Peyer's patch (tissue), 4 donors: ENCODE measurements around the gene EPM2AIP1. TPM values are rescaled to one million over a fixed set of nuclear protein-coding genes. Genes with fewer than 3 reads are reported as not detected.
A peak's percentile ranks its signal among the peaks of the same experiment; 100 is the strongest.

Experiments
- DNase-seq, 3 donors: peaks; one replicate each; pipeline ENCODE4 v3.0.0-alpha.2; 2017 to 2019
- H3K27ac ChIP-seq, 4 donors: fragments of 200-600 bp; sonication (generic); one replicate each; pipeline ENCODE4 v1.5.1; 2016 to 2019
- H3K27me3 ChIP-seq, 2 donors: fragments of 200-600 bp; sonication (generic); one replicate each; pipeline ENCODE4 v1.5.1; 2019
- H3K36me3 ChIP-seq, 3 donors: fragments of 200-600 bp; sonication (generic); one replicate each; pipeline ENCODE4 v1.5.1; 2016 to 2019
- H3K4me1 ChIP-seq, 4 donors: fragments of 200-600 bp; sonication (generic); one replicate each; pipeline ENCODE4 v1.5.1; 2016 to 2019
- H3K4me3 ChIP-seq, 4 donors: fragments of 200-600 bp; sonication (generic); 1 replicate in 3 of 4; 2 replicates in 1 of 4; pipeline ENCODE4 v1.5.1; 2016 to 2019; ENCODE audit warnings: mild to moderate bottlenecking in 1 of 4
- H3K9me3 ChIP-seq, 4 donors: fragments of 200-600 bp; sonication (generic); one replicate each; pipeline ENCODE4 v1.5.1; 2016 to 2019; ENCODE audit warnings: mild to moderate bottlenecking in 1 of 4
- CTCF ChIP-seq, 6 experiments: fragments of 450-650 bp in 4 of 6; fragments of 200-600 bp in 2 of 6; sonication (generic) in 1 of 6; IDR thresholded peaks; one replicate each; pipeline ENCODE4 v1.5.1; 2017 to 2019; ENCODE audit warnings: antibody characterized with exemption in 6 of 6, mild to moderate bottlenecking in 3 of 6, moderate library complexity in 1 of 6
- POLR2A ChIP-seq, 2 donors: fragments of 450-650 bp; IDR thresholded peaks; one replicate each; pipeline ENCODE4 v1.5.1; 2017; ENCODE audit warnings: antibody characterized with exemption in 2 of 2, mild to moderate bottlenecking in 2 of 2, moderate library complexity in 2 of 2
- total RNA-seq, 4 donors: library from RNA; depleted of rRNA; stranded (reverse); fragments of >200 nt; gene quantifications; one replicate each; pipeline ENCODE4 v1.1.0, GENCODE V29; 2016

EPM2AIP1 gene
- total RNA-seq, 4 donors from 2014 or later: 7.5 to 17.4 (median 10.6) TPM

DNA sequence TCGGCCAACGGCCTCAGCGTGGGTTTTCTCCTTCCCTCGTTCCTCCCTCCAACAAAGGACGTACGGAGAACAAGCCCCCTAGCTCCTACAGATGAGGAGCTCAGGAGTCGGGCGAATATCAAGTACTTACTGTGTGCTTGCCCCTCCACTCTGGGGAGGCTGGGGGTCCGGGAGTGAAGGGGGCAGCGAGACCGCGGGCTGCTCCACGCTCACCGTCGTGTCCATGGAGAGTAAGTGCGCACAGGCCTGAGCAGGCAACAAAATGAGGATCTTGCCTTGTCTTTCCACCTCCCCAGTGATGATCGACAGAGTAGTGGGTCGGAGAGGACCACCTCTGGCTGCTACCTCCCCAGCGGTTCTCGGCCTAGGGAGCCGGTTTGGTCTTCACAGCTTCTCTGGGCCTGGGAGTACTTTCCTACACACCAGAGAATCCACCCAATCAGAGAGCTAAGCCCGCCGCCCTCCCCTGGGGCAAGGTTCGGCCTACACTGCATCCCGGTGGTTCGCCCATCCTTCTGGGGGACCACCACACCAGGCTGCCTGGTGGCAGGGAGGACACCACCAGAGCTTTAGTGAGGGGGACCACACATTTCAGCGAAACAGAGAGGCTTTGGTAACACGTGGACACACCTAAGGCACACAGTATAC lies 47.5 kb downstream of the EPM2AIP1 start:
- Histone ChIP-seq H3K4me3 (peak overlapping the region; percentile 73 to 97 (median 78)), H3K27me3 (no peaks in the 10 kb centered on the region), H3K36me3 (no peaks in the 10 kb centered on the region), H3K4me1 (peaks cover 0 to 24% (median 0%) of the 10 kb centered on the region in 4 donors), H3K27ac (peak overlapping the region; percentile 73 to 81 (median 75)), H3K9me3 (peaks cover 0 to 9% (median 0%) of the 10 kb centered on the region in 4 donors)
- no peak for TF ChIP-seq CTCF (IDR thresholded peaks at IDR 0.05)
- TF ChIP-seq POLR2A (IDR thresholded peaks at IDR 0.05): no peak
- DNase-seq: no peak

DNA sequence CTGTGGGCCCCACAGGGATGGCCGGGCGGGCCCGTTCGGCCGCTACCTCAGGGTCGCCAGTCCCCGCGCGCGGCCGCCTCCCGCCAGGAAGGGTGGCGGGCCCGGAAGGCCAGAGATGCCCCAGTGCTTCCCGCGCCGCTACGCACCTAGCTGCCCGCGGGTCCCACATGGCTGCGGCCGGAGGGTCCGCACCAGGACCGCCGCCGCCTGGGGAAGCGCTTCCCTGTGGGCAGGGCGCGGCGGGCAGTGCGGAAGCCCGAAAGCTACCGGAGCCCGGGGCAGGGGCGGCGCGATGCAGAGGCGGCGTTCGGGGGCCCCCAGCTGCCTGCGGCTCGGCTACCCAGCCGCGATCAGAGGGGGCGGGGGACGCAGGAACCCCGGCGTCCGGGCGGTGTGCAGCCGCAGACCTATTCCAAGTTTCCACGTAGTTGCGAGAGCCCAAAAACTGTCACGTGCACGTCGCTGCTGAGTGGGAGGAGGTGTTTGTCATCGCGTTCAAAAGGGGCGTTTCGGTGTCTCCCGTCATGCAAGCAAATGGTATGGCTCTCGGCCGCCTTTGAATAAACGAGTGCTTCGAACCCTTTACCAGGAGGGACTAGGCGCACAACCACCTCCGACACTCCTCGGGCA lies 48.2 kb downstream of the EPM2AIP1 start, which contains the start of gene TRANK1:
TRANK1 (minus strand) TSS at position 414 of the 630 bp plus-strand sequence; CDS start at position 169, 245 bp downstream.
- DNase-seq: peak; percentile 67 to 89 (median 78)
- Histone ChIP-seq H3K4me1 (peaks cover 0 to 25% (median 0%) of the 10 kb centered on the region in 4 donors), H3K36me3 (no peaks in the 10 kb centered on the region), H3K9me3 (peaks cover 0 to 9% (median 0%) of the 10 kb centered on the region in 4 donors), H3K27ac (peak within 1 kb of the TSS; percentile 73 to 81 (median 75)), H3K4me3 (peak within 1 kb of the TSS; percentile 73 to 97 (median 78)), H3K27me3 (no peaks in the 10 kb centered on the region)
- no peak for TF ChIP-seq CTCF (IDR thresholded peaks at IDR 0.05)
- peak in 1 of 2 donors; percentile 40 for TF ChIP-seq POLR2A (IDR thresholded peaks at IDR 0.05)

DNA sequence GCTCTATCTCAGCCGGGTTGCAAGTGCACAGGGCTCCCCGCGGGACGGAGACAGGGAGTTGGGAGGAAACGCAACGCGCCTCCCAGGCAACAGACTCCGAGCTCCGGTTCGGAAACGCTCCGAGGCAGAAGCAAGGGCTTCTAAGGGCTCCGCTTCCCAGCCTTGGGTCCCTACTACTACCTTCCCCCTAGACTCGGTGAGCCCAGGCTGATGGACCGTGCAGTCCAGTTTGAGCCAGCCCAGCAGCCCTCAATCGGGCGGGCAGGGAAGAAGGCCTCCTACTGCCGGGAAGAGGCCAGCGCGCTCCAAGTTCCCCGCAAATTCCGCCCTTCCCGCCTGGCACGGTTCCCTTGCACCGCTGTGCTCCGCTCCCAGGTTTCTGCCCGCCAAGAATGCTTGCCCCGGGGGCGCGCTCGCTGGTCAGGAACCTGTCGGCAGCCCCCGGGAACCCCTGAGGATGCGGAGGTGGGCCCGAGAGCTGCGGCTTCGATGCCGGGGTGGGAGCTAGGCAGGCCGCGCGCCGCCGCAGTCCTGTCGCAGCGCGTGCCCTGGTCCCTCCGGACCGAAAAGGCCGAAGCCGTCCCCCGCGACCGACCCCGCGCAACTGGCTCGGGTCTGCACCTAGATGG lies 48.8 kb downstream of the EPM2AIP1 start:
- H3K4me3 ChIP-seq: peak overlapping the region; percentile 73 to 97 (median 78)
- DNase-seq: peak; percentile 38 to 79 (median 73)
- TF ChIP-seq POLR2A (IDR thresholded peaks at IDR 0.05): peak in 1 of 2 donors; percentile 12
- TF ChIP-seq CTCF (IDR thresholded peaks at IDR 0.05): peak in 1 of 6 experiments; percentile 15
- H3K36me3 ChIP-seq: no peaks in the 10 kb centered on the region
- peak overlapping the region; percentile 73 to 81 (median 75) for H3K27ac ChIP-seq
- H3K27me3 ChIP-seq: no peaks in the 10 kb centered on the region
- peaks cover 0 to 9% (median 0%) of the 10 kb centered on the region in 4 donors for H3K9me3 ChIP-seq
- H3K4me1 ChIP-seq: peaks cover 0 to 25% (median 0%) of the 10 kb centered on the region in 4 donors

DNA sequence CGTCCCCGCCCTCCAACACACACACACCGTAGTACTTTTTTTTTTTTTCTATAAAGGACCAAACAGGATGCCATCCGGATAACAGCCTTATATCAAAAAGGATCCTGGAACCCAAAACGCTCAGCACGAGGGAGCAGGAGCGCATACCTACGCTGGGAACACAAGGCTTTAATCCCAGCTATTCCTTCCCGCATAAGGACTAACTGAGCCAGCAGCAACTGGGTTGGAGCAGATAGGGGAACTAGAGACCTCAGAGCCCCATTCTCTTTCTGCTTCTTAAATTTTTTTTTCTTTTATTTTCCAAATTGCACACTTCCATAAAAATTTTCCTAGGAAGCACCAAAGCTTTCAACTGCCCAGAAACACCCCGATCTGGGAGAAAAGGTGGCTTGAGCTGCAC lies 49.3 kb downstream of the EPM2AIP1 start:
- Histone ChIP-seq H3K36me3 (no peaks in the 10 kb centered on the region), H3K9me3 (peaks cover 0 to 9% (median 0%) of the 10 kb centered on the region in 4 donors), H3K27ac (peak overlapping the region in 3 of 4 donors; percentile 73 to 81 (median 73)), H3K4me1 (peaks cover 0 to 26% (median 0%) of the 10 kb centered on the region in 4 donors), H3K27me3 (no peaks in the 10 kb centered on the region), H3K4me3 (peak overlapping the region; percentile 73 to 97 (median 78))
- DNase-seq: no peak
- no peak for TF ChIP-seq CTCF (IDR thresholded peaks at IDR 0.05)
- TF ChIP-seq POLR2A (IDR thresholded peaks at IDR 0.05): no peak

DNA sequence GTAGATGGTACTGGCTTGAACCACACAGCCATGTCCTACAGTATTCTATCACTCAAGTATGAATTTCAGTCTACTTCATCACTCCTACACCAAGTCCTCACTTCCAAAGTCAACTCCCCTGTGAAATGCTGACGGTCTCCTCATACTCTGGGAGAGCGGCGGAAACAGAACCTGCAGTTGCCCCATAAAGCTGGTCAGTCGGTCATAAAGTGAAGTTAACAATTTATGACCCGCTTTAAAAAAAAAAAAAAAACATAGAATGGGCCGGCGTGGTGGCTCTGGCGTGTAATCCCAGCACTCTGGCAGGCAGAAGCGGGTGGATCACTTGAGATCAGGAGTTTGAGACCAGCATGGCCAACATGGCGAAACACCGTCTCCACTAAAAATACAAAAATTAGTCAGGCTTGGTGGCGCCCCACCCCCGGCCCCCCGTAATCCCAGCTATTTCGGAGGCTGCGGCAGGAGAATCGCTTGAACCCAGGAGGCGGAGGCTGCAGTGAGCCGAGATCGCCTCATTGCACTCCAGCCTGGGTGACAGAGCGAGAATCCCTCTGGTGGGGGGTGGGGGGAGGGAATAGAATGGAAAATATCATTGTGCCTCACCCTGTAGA lies 50.2 kb downstream of the EPM2AIP1 start:
- no peak overlapping the region for H3K27ac ChIP-seq
- no peak for DNase-seq
- no peaks in the 10 kb centered on the region for H3K36me3 ChIP-seq
- H3K27me3 ChIP-seq: no peaks in the 10 kb centered on the region
- peaks cover 0 to 29% (median 0%) of the 10 kb centered on the region in 4 donors for H3K4me1 ChIP-seq
- TF ChIP-seq POLR2A (IDR thresholded peaks at IDR 0.05): no peak
- TF ChIP-seq CTCF (IDR thresholded peaks at IDR 0.05): no peak
- H3K4me3 ChIP-seq: no peak overlapping the region
- peaks cover 0 to 5% (median 0%) of the 10 kb centered on the region in 4 donors for H3K9me3 ChIP-seq
